HS-5 (cell line): Measurements from ENCODE around the gene GSN.

Source experiments
- DNase-seq: peaks from one replicate; pipeline ENCODE4 v3.0.0-alpha.2; 2012; ENCODE audit warnings: low read depth

GSN gene

DNA sequence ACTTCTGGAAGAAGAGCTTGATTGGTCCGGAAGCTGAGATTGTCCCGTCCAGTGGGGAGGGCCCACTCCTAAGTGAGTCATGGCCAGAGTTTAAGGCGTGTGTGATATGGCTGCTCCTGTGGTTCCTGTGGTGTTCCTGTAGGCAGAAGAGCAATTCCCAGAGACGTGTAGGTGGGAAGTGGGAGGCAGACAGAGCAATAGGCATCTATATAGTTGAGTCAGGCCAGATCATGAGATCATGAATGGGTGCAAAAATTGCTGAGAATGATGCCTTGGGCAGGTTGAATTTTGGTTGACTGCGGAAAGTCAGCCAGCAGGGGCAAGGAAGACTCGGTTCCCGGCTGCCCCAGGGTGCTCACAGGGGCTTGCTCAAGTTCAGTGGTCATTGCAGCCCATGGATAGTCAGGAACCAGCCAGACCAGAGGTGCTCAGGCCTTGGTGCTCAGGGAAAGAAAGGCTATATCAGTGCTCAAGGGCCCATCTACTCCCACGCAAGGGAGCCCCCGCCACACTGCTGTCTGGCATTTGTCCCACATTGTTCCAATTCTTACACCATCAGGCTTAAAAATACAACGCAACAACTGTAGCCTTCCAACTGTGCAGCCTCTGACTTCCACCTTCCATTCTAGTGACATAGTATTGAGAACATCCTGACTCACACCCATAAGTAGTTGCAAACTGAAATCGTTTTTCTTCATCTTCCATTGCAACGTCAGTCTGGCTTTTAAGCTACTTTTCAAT lies 21.0 kb upstream of the GSN start:
- peak; percentile 67 for DNase-seq

- no peak for DNase-seq
Observed at GRCh38 chr9:121249563-121249962, 18.4 kb upstream of the GSN start.

DNA sequence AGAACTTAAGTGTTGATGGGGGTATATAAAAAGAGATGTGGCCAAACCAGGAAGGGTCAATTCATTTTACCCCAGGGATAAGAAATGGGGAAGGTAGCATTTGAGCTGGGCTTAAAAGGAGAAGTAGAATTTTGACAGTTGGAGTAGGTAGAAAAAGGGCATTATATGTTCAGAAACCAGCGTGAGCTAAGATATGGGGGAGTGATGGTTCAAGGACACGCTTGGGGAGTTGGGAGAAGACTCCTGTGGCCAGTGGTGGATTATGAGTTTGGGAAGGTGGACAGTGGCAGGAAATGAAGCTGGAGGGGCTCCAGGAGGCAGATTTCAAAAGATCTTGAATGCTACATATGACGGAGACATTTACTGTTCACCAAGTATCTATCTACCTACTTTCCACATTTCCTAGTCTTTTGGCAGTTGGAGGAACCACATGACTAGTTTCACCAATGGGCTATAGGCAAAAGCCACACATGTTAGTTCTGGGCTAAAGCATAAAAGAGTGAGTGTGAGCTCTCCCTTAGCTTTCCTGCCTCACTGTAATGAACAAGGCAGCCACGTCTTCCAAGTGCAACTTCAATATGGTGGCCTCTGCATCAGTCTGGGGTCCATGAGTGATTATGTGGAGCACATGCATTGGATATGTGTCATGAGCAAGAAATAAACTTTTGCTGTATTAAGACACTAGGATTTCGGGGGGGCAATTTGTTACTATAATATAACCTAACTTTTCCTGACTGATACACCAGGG lies 15.7 kb upstream of the GSN start:
- DNase-seq = no peak

- DNase-seq = no peak
Observed at GRCh38 chr9:121253162-121253561, 14.8 kb upstream of the GSN start.

DNA sequence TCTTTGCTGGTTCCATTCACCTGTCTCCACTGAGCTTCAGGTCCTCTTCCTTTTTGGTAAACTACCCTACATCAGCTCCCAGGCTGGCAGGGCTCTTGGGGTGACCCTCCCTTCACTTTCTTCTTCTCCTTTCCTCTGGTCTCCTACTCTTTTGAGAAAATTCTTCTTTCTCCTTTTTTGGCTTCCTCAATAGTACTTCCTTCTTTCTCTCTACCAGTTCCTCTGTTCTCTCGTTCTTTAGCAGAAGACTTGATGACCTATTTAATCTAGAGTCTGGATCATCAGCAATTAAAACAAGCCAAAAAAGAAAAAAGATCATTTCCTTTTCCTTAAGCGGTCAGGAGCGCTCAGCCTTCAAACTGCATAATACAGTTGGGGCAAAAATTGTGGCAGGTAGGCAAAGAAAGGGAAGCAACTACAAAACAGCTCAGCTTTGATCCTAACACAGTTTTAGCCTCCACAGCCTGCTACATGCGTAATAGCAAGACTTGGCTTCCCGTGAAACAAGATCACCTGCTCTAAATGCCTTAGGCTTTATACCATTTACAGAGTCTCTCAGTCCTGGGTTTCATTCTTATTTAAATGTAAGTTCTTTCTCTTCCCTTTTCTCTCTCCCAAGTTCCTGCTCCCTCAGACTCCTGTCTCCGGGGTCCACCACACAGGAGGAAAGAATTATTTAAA lies 14.0 kb upstream of the GSN start:
- DNase-seq = no peak

DNA sequence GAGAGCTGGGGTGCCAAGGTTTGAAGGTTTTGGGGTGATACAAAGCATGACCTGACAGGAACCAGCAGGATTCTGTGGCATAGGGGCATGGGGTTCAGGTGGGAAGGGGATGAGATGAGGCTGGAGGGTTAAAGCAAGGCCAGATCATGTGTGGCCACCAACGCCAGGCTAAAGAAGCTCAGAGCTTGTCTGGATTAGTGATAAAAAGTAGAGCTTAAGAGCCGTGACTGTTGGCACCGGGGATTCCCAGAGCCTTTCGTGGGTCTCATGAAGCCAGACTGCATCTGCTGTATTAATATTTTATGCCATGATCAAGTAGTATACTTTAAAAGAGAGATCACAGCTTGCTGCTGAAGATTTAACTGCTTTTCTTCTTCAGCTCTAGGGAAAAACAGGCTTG lies 8.5 kb upstream of the GSN start:
- no peak for DNase-seq

- no peak for DNase-seq
Observed at GRCh38 chr9:121259935-121260334, 8.0 kb upstream of the GSN start.

DNA sequence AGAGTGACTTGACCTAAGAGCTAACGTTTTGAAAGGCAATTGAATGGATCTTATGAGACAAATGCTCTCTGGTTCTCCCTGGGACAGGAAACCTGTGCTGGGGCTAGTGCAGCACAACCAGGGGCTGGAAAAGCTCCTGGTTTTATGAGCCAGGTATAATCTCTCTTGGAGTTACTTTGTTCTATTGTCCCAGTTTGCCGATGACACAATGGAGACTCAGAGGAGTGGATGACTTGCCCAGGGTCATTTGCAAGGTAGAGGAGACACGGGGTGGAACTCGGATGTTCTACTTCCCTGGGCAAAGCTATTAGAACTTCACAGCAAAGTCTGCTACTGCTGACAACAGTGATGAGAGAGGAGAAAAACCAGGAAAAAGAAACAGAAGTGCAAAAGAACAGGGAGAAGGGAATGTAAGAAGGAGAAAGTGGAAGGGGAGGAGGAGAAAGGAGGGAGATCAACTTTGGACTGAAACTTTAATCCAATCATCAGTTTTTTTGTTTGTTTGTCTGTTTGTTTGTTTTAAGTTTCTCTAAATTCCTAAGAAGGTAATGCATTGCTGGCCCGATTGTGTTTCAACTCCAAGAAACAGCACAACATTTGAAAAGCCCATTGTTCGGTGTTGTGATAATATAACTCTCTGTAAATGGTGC lies 7.4 kb upstream of the GSN start:
- no peak for DNase-seq

DNA sequence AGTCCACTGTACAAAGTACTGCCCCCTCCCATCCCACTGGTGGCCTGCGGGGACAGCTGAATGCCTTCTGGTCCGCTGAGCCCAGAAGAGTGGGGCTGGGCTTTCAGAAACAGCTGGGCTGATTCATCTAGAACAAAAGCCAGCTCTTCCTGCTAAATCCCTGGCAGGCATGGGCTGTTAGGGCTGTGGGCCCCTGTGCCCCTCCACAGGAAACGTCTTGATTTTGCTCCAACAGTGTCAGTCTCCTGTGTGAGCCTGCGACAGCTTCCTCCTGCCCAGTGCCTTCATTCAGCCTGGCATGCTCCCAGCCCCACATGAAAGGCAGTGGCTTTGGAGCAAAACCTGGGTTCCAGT lies 6.9 kb upstream of the GSN start:
- DNase-seq = no peak

GRCh38 chr9:121261755-121262154 lies 6.2 kb upstream of the GSN start:
- no peak for DNase-seq

- no peak for DNase-seq
Observed at GRCh38 chr9:121262423-121262822, 5.5 kb upstream of the GSN start.

- DNase-seq = no peak
Observed at GRCh38 chr9:121262953-121263352, 5.0 kb upstream of the GSN start.

- DNase-seq = no peak
Observed at GRCh38 chr9:121266356-121266755, 1.6 kb upstream of the GSN start.

DNA sequence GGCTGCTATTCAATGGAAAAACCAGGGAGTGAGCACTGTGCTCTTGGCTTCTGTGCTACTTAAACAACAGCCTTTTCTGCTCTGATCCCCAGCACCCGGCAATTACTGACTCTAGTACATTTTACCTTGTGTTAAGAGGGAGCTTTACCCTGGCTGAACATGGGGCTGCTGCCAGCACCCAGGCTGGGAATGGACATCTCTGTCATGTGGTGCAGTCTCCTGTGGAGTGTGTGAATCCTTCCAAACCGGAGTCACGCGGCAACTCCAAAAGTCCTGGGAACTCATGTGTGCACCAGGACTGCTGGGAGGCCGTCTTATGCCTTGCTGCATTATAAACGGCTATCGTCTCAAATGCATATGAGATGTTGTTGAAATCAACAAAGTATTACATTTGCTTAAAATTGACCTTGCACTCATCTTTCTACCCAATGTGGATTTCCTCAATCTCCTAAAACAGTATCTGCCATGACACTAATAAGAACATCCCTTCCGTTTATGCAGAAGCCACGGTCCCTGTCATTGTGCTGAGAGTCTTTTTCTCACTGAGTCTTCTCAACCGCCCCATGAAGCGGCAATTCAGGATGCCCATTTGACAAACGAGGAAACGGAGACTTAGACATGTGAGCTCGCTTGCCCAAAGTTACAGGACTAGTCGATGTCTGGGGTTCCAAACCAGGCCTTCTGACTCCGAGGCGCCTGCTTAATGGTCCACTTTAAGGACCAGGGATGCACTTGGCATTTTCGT lies 884 bp upstream of the GSN start:
- no peak for DNase-seq

DNA sequence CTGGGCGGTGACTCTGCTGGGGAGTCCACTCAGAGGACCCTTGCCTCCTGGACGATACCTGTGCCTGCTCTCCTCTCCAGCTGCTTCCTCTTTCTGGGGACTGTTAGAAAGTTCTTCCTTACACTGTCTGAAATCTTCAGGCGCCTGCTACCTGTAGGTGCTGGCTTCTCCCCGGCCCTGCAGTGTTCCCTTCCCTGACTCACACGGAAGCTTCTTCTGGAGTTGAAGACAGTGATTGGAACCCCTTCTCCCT lies 562 bp downstream of the GSN start:
- DNase-seq = no peak

- DNase-seq = no peak
Observed at GRCh38 chr9:121268851-121269641, 1.1 kb downstream of the GSN start.

DNA sequence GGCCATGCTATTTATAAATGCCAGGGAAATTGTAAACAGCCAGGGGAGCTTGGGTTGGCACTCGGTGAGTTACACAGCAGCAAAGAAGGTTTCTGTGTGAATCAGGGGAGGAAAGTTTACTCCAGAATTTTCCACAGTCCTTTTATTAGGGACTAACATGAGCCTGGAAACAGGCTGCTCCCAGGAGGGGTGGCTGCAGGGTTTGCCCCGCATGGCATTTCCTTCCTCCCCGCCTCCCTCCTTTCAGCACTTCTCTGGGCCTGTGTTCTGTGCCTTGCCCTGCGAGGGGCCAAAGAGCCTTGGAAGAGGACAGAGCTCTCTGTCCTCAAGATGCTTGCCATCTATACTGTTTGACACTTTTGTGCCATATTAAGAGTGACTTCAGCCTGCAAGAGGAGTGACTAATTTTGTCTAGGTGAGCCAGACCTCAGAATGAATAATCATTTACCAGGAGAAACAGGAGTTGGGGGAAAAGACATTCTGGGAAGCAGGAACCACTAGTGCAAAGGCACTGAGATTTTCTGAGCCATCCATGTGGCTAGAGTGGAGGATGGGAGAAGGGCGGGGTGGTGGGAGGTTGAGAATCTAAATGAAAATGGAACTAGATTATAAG lies 1.8 kb downstream of the GSN start:
- no peak for DNase-seq

GRCh38 chr9:121271368-121272341 lies 3.7 kb downstream of the GSN start:
- DNase-seq = no peak

DNA sequence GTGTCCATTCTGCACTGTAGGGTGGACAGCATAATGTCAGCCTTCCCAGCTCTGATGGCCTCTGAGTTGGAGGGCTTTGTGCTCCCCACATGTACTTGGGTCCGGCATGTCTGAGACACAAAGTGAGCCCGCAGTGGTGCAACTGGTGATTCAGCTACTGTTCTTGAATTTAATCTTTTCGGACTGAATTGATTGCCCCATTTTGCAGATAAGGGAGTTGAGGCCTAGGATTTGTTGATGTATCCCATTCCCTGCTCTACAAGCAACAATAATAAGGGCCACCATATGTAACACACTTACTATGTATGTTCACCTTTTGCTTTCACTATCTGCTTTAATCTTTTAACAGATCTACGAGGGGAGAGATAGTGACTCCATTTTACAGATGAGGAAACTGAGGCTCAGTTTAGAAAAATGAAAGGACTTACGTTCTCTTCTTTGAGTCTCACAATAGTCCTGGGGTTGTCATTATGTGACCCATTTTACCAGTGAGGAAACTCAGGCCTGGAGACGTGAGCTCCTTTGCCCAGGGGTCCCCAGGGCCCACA lies 4.5 kb downstream of the GSN start:
- no peak for DNase-seq
